ENCODE measurements around the gene PCDHA12.
"Not testable (repeated sequence)": the region's sequence is repeated elsewhere in the genome, so short reads cannot be mapped to it uniquely, and the experiment has no call there.

The PCDHA12 gene, protein sequence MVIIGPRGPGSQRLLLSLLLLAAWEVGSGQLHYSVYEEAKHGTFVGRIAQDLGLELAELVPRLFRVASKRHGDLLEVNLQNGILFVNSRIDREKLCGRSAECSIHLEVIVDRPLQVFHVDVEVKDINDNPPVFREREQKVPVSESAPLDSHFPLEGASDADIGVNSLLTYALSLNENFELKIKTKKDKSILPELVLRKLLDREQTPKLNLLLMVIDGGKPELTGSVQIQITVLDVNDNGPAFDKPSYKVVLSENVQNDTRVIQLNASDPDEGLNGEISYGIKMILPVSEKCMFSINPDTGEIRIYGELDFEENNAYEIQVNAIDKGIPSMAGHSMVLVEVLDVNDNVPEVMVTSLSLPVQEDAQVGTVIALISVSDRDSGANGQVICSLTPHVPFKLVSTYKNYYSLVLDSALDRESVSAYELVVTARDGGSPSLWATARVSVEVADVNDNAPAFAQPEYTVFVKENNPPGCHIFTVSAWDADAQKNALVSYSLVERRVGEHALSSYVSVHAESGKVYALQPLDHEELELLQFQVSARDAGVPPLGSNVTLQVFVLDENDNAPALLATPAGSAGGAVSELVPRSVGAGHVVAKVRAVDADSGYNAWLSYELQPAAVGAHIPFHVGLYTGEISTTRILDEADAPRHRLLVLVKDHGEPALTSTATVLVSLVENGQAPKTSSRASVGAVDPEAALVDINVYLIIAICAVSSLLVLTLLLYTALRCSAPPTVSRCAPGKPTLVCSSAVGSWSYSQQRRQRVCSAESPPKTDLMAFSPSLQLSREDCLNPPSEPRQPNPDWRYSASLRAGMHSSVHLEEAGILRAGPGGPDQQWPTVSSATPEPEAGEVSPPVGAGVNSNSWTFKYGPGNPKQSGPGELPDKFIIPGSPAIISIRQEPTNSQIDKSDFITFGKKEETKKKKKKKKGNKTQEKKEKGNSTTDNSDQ

DNA sequence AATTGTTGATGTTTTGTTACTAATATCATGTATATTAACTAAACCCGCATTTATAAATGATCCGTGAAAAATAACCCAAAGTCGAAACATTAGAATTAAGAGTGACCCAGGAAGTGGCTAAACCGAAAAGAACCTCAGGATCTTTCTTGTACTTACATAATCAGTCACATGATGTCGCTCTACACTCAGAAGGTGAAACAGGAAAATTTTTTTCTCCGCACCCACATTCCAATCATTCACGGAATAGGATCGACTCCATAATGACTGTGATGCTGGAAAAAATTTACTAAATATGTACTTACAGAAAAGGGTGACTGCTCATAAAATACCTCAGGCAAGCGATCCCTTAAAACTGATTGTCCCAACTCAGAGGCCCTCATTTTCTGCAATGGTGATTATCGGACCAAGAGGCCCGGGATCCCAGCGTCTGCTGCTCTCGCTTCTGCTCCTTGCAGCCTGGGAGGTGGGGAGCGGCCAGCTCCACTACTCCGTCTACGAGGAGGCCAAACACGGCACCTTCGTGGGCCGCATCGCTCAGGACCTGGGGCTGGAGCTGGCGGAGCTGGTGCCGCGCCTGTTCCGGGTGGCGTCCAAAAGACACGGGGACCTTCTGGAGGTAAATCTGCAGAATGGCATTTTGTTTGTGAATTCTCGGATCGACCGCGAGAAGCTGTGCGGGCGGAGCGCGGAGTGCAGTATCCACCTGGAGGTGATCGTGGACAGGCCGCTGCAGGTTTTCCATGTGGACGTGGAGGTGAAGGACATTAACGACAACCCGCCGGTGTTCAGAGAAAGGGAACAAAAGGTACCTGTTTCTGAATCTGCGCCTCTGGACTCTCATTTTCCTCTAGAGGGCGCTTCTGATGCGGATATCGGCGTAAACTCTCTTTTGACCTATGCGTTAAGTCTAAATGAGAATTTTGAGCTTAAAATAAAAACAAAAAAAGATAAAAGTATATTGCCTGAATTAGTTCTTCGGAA lies at the start of gene PCDHA12:
TSS of gene PCDHA12 (plus strand) at position 224 of the 981 bp plus-strand sequence. CDS start at position 389, 165 bp downstream.
- in situ Hi-C loops (cut with HindIII; ENCODE audit: low sequenced_read_pairs) = no loop called here

DNA sequence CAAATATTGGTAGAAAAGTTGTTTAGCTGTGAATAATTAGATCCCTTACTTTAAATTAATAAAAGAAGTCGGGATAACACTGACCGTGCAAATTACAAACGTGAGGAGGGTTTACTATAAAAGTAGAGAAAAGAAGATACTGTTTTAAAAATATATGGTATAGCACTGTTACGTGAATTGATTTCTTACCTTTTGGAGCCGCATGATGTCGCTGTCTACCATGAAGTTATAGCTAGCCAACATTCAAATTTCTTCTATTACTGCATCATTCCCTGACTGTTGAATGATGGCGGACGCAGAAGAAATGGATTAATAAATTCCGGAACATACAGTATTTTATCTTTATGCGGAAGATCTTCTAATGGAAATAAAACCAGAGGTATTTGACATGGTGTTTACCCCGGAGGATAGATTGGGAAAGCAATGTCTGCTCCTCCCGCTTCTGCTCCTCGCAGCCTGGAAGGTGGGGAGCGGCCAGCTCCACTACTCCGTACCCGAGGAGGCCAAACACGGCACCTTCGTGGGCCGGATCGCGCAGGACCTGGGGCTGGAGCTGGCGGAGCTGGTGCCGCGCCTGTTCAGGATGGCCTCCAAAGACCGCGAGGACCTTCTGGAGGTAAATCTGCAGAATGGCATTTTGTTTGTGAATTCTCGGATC lies 47.3 kb upstream of the PCDHA12 start, which contains the start of gene PCDHA6:
TSS of gene PCDHA6 (plus strand) at position 257 of the 658 bp plus-strand sequence. CDS start at position 389, 132 bp downstream.
- in situ Hi-C loops (cut with HindIII; ENCODE audit: low sequenced_read_pairs) = no loop called here

DNA sequence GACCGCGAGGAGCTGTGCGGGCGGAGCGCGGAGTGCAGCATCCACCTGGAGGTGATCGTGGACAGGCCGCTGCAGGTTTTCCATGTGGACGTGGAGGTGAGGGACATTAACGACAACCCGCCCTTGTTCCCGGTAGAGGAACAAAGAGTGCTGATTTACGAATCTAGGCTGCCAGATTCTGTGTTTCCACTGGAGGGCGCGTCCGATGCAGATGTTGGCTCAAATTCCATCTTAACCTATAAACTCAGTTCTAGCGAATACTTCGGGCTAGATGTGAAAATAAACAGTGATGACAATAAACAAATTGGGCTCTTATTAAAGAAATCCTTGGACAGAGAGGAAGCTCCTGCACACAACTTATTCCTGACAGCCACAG lies 46.8 kb upstream of the PCDHA12 start:
- in situ Hi-C loops (cut with HindIII; ENCODE audit: low sequenced_read_pairs) = no loop called here

DNA sequence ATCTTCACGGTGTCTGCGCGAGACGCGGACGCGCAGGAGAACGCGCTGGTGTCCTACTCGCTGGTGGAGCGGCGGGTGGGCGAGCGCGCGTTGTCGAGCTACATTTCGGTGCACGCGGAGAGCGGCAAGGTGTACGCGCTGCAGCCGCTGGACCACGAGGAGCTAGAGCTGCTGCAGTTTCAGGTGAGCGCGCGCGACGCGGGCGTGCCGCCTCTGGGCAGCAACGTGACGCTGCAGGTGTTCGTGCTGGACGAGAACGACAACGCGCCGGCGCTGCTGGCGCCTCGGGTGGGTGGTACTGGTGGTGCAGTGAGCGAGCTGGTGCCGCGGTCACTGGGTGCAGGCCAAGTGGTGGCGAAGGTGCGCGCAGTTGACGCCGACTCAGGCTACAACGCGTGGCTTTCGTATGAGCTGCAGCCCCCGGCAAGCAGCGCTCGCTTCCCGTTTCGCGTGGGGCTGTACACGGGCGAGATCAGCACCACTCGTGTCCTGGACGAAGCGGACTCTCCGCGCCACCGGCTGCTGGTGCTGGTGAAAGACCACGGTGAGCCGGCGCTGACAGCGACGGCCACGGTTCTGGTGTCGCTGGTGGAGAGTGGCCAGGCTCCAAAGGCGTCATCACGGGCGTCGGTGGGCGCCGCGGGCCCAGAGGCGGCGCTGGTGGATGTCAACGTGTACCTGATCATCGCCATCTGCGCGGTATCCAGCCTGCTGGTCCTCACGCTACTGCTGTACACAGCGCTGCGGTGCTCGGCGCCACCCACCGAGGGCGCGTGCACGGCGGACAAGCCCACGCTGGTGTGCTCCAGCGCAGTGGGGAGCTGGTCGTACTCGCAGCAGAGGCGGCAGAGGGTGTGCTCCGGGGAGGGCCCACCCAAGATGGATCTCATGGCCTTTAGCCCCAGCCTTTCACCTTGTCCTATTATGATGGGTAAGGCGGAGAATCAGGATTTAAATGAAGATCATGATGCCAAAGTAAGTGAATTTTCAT lies 45.3 kb upstream of the PCDHA12 start:
- in situ Hi-C loops (cut with HindIII; ENCODE audit: low sequenced_read_pairs) = not testable (repeated sequence)

DNA sequence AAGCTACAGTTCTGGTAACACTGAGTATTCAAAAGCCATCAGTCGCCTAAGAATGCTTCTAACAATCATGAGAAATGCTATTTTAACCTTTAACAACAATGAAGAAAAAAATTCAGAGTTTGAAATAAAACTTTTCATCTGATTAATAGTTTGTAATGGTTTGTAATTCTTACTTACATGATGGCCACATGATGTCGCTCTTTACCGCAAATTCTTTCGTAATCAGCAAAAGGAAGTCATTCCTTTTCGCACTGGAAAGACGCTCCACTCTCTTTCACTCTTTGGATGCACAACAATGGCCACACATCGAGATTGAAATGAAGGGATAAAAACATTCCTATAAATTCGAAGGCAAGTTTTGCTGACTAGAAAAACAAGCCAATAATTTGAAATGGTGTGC lies 41.1 kb upstream of the PCDHA12 start, which contains the start of gene PCDHA7:
TSS of gene PCDHA7 (plus strand) at position 277 of the 400 bp plus-strand sequence. CDS start at position 392, 115 bp downstream.
- in situ Hi-C loops (cut with HindIII; ENCODE audit: low sequenced_read_pairs) = no loop called here

DNA sequence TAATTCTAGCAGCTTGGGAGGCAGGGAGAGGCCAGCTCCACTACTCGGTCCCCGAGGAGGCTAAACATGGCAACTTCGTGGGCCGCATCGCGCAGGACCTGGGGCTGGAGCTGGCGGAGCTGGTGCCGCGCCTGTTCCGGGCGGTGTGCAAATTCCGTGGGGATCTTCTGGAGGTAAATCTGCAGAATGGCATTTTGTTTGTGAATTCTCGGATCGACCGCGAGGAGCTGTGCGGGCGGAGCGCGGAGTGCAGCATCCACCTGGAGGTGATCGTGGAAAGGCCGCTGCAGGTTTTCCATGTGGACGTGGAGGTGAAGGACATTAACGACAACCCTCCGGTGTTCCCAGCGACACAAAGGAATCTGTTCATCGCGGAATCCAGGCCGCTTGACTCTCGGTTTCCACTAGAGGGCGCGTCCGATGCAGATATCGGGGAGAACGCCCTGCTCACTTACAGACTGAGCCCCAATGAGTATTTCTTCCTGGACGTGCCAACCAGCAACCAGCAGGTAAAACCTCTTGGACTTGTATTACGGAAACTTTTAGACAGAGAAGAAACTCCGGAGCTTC lies 40.6 kb upstream of the PCDHA12 start:
- in situ Hi-C loops (cut with HindIII; ENCODE audit: low sequenced_read_pairs) = not testable (repeated sequence)

DNA sequence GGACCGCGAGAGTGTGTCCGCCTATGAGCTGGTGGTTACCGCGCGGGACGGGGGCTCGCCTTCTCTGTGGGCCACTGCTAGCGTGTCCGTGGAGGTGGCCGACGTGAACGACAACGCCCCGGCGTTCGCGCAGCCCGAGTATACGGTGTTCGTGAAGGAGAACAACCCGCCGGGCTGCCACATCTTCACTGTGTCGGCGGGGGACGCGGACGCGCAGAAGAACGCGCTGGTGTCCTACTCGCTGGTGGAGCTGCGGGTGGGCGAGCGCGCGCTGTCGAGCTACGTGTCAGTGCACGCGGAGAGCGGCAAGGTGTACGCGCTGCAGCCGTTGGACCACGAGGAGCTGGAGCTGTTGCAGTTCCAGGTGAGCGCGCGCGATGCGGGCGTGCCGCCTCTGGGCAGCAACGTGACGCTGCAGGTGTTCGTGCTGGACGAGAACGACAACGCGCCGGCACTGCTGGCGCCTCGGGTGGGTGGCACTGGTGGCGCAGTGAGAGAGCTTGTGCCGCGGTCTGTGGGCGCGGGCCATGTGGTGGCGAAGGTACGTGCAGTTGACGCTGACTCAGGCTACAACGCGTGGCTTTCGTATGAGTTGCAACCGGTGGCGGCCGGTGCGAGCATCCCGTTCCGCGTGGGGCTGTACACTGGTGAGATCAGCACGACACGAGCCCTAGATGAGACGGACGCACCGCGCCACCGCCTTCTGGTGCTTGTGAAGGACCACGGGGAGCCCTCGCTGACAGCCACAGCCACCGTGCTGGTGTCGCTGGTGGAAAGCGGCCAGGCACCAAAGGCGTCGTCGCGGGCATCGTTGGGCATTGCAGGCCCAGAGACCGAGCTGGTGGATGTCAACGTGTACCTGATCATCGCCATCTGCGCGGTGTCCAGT lies 39.2 kb upstream of the PCDHA12 start:
- in situ Hi-C loops (cut with HindIII; ENCODE audit: low sequenced_read_pairs) = no loop called here

DNA sequence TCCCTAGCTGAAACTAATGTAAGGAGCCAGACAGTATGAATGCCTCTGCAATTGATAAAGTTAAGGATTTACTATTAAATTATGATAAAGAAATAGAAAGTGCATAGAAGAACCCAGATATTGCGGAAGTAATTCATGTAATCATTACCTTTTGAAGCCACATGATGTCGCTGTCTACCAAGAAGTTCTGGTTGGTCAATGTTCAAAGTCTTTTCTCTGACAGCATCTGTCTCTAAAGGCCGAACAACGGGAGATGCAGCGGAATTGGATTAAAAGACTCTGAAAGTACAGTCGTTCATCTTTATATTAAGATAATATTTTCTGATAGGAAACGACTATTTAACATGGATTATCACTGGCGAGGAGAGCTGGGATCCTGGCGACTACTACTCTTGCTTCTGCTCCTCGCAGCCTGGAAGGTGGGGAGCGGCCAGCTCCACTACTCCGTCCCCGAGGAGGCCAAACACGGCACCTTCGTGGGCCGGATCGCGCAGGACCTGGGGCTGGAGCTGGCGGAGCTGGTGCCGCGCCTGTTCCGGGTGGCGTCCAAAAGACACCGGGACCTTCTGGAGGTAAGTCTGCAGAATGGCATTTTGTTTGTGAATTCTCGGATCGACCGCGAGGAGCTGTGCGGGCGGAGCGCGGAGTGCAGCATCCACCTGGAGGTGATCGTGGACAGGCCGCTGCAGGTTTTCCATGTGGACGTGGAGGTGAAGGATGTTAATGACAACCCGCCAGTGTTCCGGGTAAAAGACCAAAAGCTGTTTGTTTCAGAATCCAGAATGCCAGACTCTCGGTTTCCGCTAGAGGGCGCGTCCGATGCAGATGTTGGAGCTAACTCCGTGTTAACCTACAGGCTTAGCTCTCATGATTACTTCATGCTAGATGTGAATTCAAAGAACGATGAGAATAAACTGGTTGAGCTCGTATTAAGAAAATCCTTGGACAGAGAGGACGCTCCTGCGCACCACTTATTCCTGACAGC lies 33.8 kb upstream of the PCDHA12 start, which contains the start of gene PCDHA8:
TSS of gene PCDHA8 (plus strand) at position 210 of the 985 bp plus-strand sequence. CDS start at position 345, 135 bp downstream.
- in situ Hi-C loops (cut with HindIII; ENCODE audit: low sequenced_read_pairs) = no loop called here

DNA sequence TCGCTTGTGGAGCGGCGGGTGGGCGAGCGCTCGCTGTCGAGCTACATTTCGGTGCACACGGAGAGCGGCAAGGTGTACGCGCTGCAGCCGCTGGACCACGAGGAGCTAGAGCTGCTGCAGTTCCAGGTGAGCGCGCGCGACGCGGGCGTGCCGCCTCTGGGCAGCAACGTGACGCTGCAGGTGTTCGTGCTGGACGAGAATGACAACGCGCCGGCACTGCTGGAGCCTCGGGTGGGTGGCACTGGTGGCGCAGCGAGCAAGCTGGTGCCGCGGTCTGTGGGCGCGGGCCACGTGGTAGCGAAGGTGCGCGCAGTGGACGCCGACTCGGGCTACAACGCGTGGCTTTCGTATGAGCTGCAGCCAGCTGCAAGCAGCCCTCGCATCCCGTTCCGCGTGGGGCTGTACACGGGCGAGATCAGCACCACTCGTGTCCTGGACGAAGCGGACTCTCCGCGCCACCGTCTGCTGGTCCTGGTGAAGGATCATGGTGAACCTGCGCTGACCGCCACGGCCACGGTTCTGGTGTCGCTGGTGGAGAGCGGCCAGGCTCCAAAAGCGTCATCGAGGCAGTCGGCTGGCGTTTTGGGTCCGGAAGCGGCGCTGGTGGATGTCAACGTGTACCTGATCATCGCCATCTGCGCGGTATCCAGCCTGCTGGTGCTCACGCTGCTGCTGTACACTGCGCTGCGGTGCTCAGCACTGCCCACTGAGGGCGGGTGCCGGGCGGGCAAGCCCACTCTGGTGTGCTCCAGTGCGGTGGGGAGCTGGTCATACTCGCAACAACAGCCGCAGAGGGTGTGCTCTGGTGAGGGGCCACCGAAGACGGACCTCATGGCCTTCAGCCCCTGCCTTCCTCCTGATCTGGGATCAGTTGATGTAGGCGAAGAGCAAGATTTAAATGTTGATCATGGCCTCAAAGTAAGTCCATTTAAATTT lies 32.0 kb upstream of the PCDHA12 start:
- in situ Hi-C loops (cut with HindIII; ENCODE audit: low sequenced_read_pairs) = no loop called here

DNA sequence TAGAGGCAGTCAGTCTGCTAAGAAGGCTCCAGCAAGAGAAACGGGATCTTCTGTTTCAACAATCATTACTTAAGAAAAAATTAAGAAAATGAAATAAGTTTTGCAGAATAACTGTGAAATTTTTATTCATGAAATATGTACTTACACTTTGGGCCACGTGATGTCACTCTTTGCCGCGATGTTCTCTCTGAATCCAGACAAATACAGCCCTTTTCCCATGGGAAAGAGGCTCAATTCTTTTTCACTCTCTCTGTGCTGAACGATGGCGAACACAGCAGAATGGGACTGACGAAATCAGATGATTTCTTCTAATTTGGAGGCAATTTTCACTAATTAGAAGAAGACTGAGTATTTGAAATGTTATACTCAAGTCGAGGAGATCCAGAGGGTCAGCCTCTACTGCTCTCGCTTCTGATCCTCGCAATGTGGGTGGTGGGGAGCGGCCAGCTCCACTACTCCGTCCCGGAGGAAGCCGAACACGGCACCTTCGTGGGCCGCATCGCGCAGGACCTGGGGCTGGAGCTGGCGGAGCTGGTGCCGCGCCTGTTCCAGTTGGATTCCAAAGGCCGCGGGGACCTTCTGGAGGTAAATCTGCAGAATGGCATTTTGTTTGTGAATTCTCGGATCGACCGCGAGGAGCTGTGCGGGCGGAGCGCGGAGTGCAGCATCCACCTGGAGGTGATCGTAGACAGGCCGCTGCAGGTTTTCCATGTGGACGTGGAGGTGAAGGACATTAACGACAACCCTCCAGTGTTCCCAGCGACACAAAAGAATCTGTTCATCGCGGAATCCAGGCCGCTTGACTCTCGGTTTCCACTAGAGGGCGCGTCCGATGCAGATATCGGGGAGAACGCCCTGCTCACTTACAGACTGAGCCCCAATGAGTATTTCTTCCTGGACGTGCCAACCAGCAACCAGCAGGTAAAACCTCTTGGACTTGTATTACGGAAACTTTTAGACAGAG lies 26.7 kb upstream of the PCDHA12 start, which contains the start of gene PCDHA9:
TSS of gene PCDHA9 (plus strand) at position 244 of the 964 bp plus-strand sequence. CDS start at position 358, 114 bp downstream.
- in situ Hi-C loops (cut with HindIII; ENCODE audit: low sequenced_read_pairs) = not testable (repeated sequence)

DNA sequence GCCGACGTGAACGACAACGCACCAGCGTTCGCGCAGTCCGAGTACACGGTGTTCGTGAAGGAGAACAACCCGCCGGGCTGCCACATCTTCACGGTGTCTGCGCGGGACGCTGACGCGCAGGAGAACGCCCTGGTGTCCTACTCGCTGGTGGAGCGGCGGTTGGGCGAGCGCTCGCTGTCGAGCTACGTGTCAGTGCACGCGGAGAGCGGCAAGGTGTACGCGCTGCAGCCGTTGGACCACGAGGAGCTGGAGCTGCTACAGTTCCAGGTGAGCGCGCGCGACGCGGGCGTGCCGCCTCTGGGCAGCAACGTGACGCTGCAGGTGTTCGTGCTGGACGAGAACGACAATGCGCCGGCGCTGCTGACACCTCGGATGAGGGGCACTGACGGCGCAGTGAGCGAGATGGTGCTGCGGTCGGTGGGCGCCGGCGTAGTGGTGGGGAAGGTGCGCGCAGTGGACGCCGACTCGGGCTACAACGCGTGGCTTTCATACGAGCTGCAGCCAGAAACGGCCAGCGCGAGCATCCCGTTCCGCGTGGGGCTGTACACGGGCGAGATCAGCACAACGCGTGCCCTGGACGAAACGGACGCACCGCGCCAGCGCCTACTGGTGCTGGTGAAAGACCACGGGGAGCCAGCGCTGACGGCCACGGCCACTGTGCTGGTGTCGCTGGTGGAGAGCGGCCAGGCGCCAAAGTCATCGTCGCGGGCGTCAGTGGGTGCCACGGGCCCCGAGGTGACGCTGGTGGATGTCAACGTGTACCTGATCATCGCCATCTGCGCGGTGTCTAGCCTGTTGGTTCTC lies 25.1 kb upstream of the PCDHA12 start:
- in situ Hi-C loops (cut with HindIII; ENCODE audit: low sequenced_read_pairs) = not testable (repeated sequence)

DNA sequence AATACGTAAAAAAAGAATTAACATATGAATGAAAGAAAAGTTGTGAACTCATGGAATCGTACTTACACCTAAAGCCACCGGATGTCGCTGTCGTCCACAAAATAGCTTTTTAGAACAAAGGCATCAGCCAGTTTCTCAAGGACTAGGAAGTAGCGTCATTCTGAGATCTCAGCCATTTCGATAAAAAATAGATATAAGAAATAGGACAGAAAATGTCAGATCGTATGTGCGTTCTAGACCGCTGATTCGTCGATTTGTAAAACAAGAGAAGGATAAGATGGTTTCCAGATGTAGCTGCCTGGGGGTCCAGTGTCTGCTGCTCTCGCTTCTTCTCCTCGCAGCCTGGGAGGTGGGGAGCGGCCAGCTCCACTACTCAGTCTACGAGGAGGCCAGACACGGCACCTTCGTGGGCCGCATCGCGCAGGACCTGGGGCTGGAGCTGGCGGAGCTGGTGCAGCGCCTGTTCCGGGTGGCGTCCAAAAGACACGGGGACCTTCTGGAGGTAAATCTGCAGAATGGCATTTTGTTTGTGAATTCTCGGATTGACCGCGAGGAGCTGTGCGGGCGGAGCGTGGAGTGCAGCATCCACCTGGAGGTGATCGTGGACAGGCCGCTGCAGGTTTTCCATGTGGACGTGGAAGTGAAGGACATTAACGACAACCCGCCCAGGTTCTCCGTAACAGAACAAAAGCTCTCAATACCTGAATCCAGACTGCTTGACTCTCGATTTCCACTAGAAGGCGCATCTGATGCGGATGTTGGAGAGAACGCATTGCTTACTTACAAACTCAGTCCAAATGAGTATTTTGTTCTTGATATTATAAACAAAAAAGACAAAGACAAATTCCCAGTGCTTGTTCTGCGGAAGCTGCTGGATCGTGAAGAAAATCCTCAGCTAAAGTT lies 19.1 kb upstream of the PCDHA12 start, which contains the start of gene PCDHA10:
TSS of gene PCDHA10 (plus strand) at position 126 of the 903 bp plus-strand sequence. CDS start at position 278, 152 bp downstream.
- in situ Hi-C loops (cut with HindIII; ENCODE audit: low sequenced_read_pairs) = no loop called here

Data from endothelial cell of hepatic sinusoid (primary cell).